Esophagus muscularis mucosa (tissue), 4 donors: Measurements from ENCODE around the gene SCGB1C2. TPM values are rescaled to one million over a fixed set of nuclear protein-coding genes. Genes with fewer than 3 reads are reported as not detected.
"Not testable (repeated sequence)": the region's sequence is repeated elsewhere in the genome, so short reads cannot be mapped to it uniquely, and the experiment has no call there.

Experiments used
- DNase-seq: peaks from one replicate; pipeline ENCODE4 v3.0.0-alpha.2; 2017; ENCODE audit errors: extremely low spot score
- H3K27ac ChIP-seq, 4 donors: fragments of 200-600 bp; sonication (generic); replicated peaks in 1 of 4; 1 replicate in 3 of 4; 2 replicates in 1 of 4; pipeline ENCODE4 v1.5.1; 2016 to 2019; ENCODE audit warnings: mild to moderate bottlenecking in 1 of 4
- H3K27me3 ChIP-seq, 4 donors: fragments of 200-600 bp; sonication (generic); one replicate each; pipeline versions ENCODE4 v1.5.1 to v1.6.0; 2016 to 2019
- H3K36me3 ChIP-seq, 4 donors: fragments of 200-600 bp; sonication (generic); one replicate each; pipeline ENCODE4 v1.5.1; 2016 to 2019
- H3K4me1 ChIP-seq, 4 donors: fragments of 200-600 bp; sonication (generic); one replicate each; pipeline ENCODE4 v1.5.1; 2016 to 2019
- H3K4me3 ChIP-seq, 4 donors: fragments of 200-600 bp; sonication (generic); 1 replicate in 2 of 4; 2 replicates in 2 of 4; pipeline ENCODE4 v1.5.1; 2016 to 2019; ENCODE audit warnings: mild to moderate bottlenecking in 4 of 4, moderate library complexity in 1 of 4
- H3K9me3 ChIP-seq, 4 donors: fragments of 200-600 bp; sonication (generic); 1 replicate in 3 of 4; 2 replicates in 1 of 4; pipeline ENCODE4 v1.5.1; 2016 to 2019
- CTCF ChIP-seq, 3 experiments: fragments of 200-600 bp in 2 of 3; fragments of 450-650 bp in 1 of 3; sonication (generic) in 2 of 3; IDR thresholded peaks; one replicate each; pipeline ENCODE4 v1.5.1; 2017 to 2019; ENCODE audit warnings: antibody characterized with exemption in 3 of 3, mild to moderate bottlenecking in 2 of 3, moderate library complexity in 1 of 3
- WGBS: methylation state at CpG from one replicate; pipeline ENCODE4 v1.1.5; 2018; 5-methylcytosine and 5-hydroxymethylcytosine counted together
- intact Hi-C: fragments of 100-400 bp; cut with DNase I; formaldehyde crosslinking; loops from one replicate; pipeline ENCODE4 v1.15.1; 2023
- total RNA-seq, 4 donors: library from RNA; depleted of rRNA; stranded (reverse); fragments of >200 nt; gene quantifications; one replicate each; pipeline versions ENCODE4 v1.1.0 to v1.2.1, GENCODE V29; 2016

The SCGB1C2 gene
- total RNA-seq, result not detected

- DNase-seq, H3K36me3 ChIP-seq, intact Hi-C loops, H3K27me3 ChIP-seq, H3K4me3 ChIP-seq, H3K9me3 ChIP-seq, H3K4me1 ChIP-seq, H3K27ac ChIP-seq: not testable (repeated sequence)
- WGBS, result no CpG with 5 or more reads among the region's 16 CpGs
Observed at GRCh38 chr17:137166-137807, at the start of gene SCGB1C2. Gene SCGB1C2 (plus strand): TSS chr17:137569. CDS start chr17:137591, 22 bp downstream.

GRCh38 chr17:113111-113510 lies 24.3 kb upstream of the SCGB1C2 start:
- WGBS, result no CpG with 5 or more reads among the region's 5 CpGs
- H3K27ac ChIP-seq, intact Hi-C loops, DNase-seq, H3K4me3 ChIP-seq, H3K4me1 ChIP-seq, H3K27me3 ChIP-seq, H3K36me3 ChIP-seq, H3K9me3 ChIP-seq: not testable (repeated sequence)

GRCh38 chr17:118339-118917 lies 18.9 kb upstream of the SCGB1C2 start:
- intact Hi-C loops, H3K27ac ChIP-seq, H3K4me3 ChIP-seq, H3K27me3 ChIP-seq, H3K4me1 ChIP-seq, H3K9me3 ChIP-seq, DNase-seq, H3K36me3 ChIP-seq: not testable (repeated sequence)
- 2% methylated on average over 3 of the region's 20 CpGs for WGBS
- TF ChIP-seq CTCF (IDR thresholded peaks at IDR 0.05), result peak in 1 of 3 experiments; percentile 37

- DNase-seq, H3K27me3 ChIP-seq, H3K4me3 ChIP-seq, H3K4me1 ChIP-seq, H3K9me3 ChIP-seq, intact Hi-C loops, H3K36me3 ChIP-seq, H3K27ac ChIP-seq: not testable (repeated sequence)
- no CpG with 5 or more reads among the region's 40 CpGs for WGBS
Observed at GRCh38 chr17:133932-134331, 3.4 kb upstream of the SCGB1C2 start.

- H3K27ac ChIP-seq, DNase-seq, H3K4me3 ChIP-seq, H3K9me3 ChIP-seq, H3K4me1 ChIP-seq, H3K36me3 ChIP-seq, intact Hi-C loops, H3K27me3 ChIP-seq: not testable (repeated sequence)
- WGBS, result no CpG with 5 or more reads among the region's 25 CpGs
- TF ChIP-seq CTCF (IDR thresholded peaks at IDR 0.05), result peak in 1 of 3 experiments; percentile 6
Observed at GRCh38 chr17:134332-134785, 3.0 kb upstream of the SCGB1C2 start.

GRCh38 chr17:135022-135421 lies 2.3 kb upstream of the SCGB1C2 start:
- DNase-seq, H3K4me3 ChIP-seq, H3K9me3 ChIP-seq, H3K27me3 ChIP-seq, H3K27ac ChIP-seq, intact Hi-C loops, H3K4me1 ChIP-seq, H3K36me3 ChIP-seq: not testable (repeated sequence)
- 98% methylated on average over 6 of the region's 6 CpGs for WGBS

- H3K9me3 ChIP-seq, H3K36me3 ChIP-seq, DNase-seq, H3K4me1 ChIP-seq, H3K4me3 ChIP-seq, H3K27me3 ChIP-seq, H3K27ac ChIP-seq, intact Hi-C loops: not testable (repeated sequence)
- WGBS, result no CpG with 5 or more reads among the region's 1 CpG
Observed at GRCh38 chr17:135895-136294, 1.5 kb upstream of the SCGB1C2 start.
